ENCODE measurements around the gene CENPP.

Gene CENPP

GRCh38 chr9:92601451-92601850 is 275.7 kb downstream of the CENPP start:
- Histone ChIP-seq H3K4me1 (ENCODE audit: control extremely low read depth in 1 of 4, control insufficient read depth in 4 of 4, insufficient read depth in 4 of 4, low read length in 3 of 4) (peaks cover 0 to 5% (median under 1%) of the 10 kb centered on the region in 4 experiments), H3K9me3 (ENCODE audit: control extremely low read depth in 1 of 5, control insufficient read depth in 4 of 5, insufficient read depth in 2 of 5, low read depth in 1 of 5, low read length in 4 of 5) (peaks cover 1 to 19% (median 9%) of the 10 kb centered on the region in 5 experiments), H3K36me3 (ENCODE audit: control insufficient read depth in 4 of 4, insufficient read depth in 4 of 4, low read length in 3 of 4) (no peaks in the 10 kb centered on the region), H3K27me3 (replicated peaks in 2 of 5; ENCODE audit: control insufficient read depth in 4 of 5, insufficient read depth in 5 of 5, low read length in 4 of 5) (no peaks in the 10 kb centered on the region), H3K27ac (ENCODE audit: insufficient read depth in 1 of 2, low read depth in 1 of 2, low read length in 2 of 2, poor library complexity in 1 of 2, severe bottlenecking in 2 of 2) (no peak overlapping the region), H3K4me3 (ENCODE audit: control insufficient read depth in 1 of 7, extremely low read depth in 1 of 7, insufficient read depth in 4 of 7, low read depth in 2 of 7, low read length in 6 of 7) (no peak overlapping the region)
- 95% methylated on average over 12 of the region's 12 CpGs for WGBS (ENCODE audit: insufficient coverage)
- ChIA-PET POLR2A (interaction anchor here (1.5 kb wide), 1 partner anchor 11 kb away, joined by 3 read pairs; no protein-coding TSS in a partner anchor), CTCF (interaction anchor here (1.4 to 1.9 kb wide), 2 partner anchors 12 to 19 kb away, joined by 3 to 5 read pairs; no protein-coding TSS in a partner anchor)
- no peak for DNase-seq

GRCh38 chr9:92602413-92602812 is 276.7 kb downstream of the CENPP start:
- 99% methylated on average over 8 of the region's 10 CpGs for WGBS (ENCODE audit: insufficient coverage)
- POLR2A ChIA-PET = interaction anchor here (0.6 kb wide), 1 partner anchor 1425 kb away, joined by 4 read pairs; no protein-coding TSS in a partner anchor
- no peak for DNase-seq
- no peak overlapping the region for H3K27ac ChIP-seq (ENCODE audit: insufficient read depth in 1 of 2, low read depth in 1 of 2, low read length in 2 of 2, poor library complexity in 1 of 2, severe bottlenecking in 2 of 2)
- no peaks in the 10 kb centered on the region for H3K27me3 ChIP-seq (replicated peaks in 2 of 5; ENCODE audit: control insufficient read depth in 4 of 5, insufficient read depth in 5 of 5, low read length in 4 of 5)
- no peaks in the 10 kb centered on the region for H3K36me3 ChIP-seq (ENCODE audit: control insufficient read depth in 4 of 4, insufficient read depth in 4 of 4, low read length in 3 of 4)
- no peaks in the 10 kb centered on the region for H3K4me1 ChIP-seq (ENCODE audit: control extremely low read depth in 1 of 4, control insufficient read depth in 4 of 4, insufficient read depth in 4 of 4, low read length in 3 of 4)
- CTCF ChIA-PET = interaction anchor here (1.3 to 1.4 kb wide), 2 partner anchors 18 to 32 kb away, joined by 3 read pairs; no protein-coding TSS in a partner anchor
- peaks cover 1 to 19% (median 9%) of the 10 kb centered on the region in 5 experiments for H3K9me3 ChIP-seq (ENCODE audit: control extremely low read depth in 1 of 5, control insufficient read depth in 4 of 5, insufficient read depth in 2 of 5, low read depth in 1 of 5, low read length in 4 of 5)
- H3K4me3 ChIP-seq (ENCODE audit: control insufficient read depth in 1 of 7, extremely low read depth in 1 of 7, insufficient read depth in 4 of 7, low read depth in 2 of 7, low read length in 6 of 7) = no peak overlapping the region

GRCh38 chr9:92603100-92603499 is 277.3 kb downstream of the CENPP start:
- Histone ChIP-seq H3K9me3 (ENCODE audit: control extremely low read depth in 1 of 5, control insufficient read depth in 4 of 5, insufficient read depth in 2 of 5, low read depth in 1 of 5, low read length in 4 of 5) (peaks cover 1 to 19% (median 9%) of the 10 kb centered on the region in 5 experiments), H3K4me1 (ENCODE audit: control extremely low read depth in 1 of 4, control insufficient read depth in 4 of 4, insufficient read depth in 4 of 4, low read length in 3 of 4) (no peaks in the 10 kb centered on the region), H3K27me3 (replicated peaks in 2 of 5; ENCODE audit: control insufficient read depth in 4 of 5, insufficient read depth in 5 of 5, low read length in 4 of 5) (no peaks in the 10 kb centered on the region), H3K4me3 (ENCODE audit: control insufficient read depth in 1 of 7, extremely low read depth in 1 of 7, insufficient read depth in 4 of 7, low read depth in 2 of 7, low read length in 6 of 7) (no peak overlapping the region), H3K36me3 (ENCODE audit: control insufficient read depth in 4 of 4, insufficient read depth in 4 of 4, low read length in 3 of 4) (no peaks in the 10 kb centered on the region), H3K27ac (ENCODE audit: insufficient read depth in 1 of 2, low read depth in 1 of 2, low read length in 2 of 2, poor library complexity in 1 of 2, severe bottlenecking in 2 of 2) (no peak overlapping the region)
- no peak for DNase-seq
- 94% methylated on average over 3 of the region's 5 CpGs for WGBS (ENCODE audit: insufficient coverage)
- CTCF ChIA-PET = interaction anchor here (1.3 kb wide), 1 partner anchor 31 kb away, joined by 3 read pairs; no protein-coding TSS in a partner anchor
- POLR2A ChIA-PET = interaction anchor here (0.6 kb wide), 1 partner anchor 1426 kb away, joined by 4 read pairs; no protein-coding TSS in a partner anchor

- no peak overlapping the region for H3K4me3 ChIP-seq (ENCODE audit: control insufficient read depth in 1 of 7, extremely low read depth in 1 of 7, insufficient read depth in 4 of 7, low read depth in 2 of 7, low read length in 6 of 7)
These were observed 278.2 kb downstream of the CENPP start for GRCh38 chr9:92603990-92604389.

GRCh38 chr9:92605224-92605623 is 279.5 kb downstream of the CENPP start:
- H3K27me3 ChIP-seq (replicated peaks in 2 of 5; ENCODE audit: control insufficient read depth in 4 of 5, insufficient read depth in 5 of 5, low read length in 4 of 5) = no peaks in the 10 kb centered on the region
- POLR2A ChIA-PET = no interaction called here
- 100% methylated on average over 2 of the region's 5 CpGs for WGBS (ENCODE audit: insufficient coverage)
- no peak overlapping the region for H3K27ac ChIP-seq (ENCODE audit: insufficient read depth in 1 of 2, low read depth in 1 of 2, low read length in 2 of 2, poor library complexity in 1 of 2, severe bottlenecking in 2 of 2)
- no peaks in the 10 kb centered on the region for H3K4me1 ChIP-seq (ENCODE audit: control extremely low read depth in 1 of 4, control insufficient read depth in 4 of 4, insufficient read depth in 4 of 4, low read length in 3 of 4)
- peak in 2 of 3 donors; percentile 24 to 33 for DNase-seq
- H3K4me3 ChIP-seq (ENCODE audit: control insufficient read depth in 1 of 7, extremely low read depth in 1 of 7, insufficient read depth in 4 of 7, low read depth in 2 of 7, low read length in 6 of 7) = no peak overlapping the region
- no peaks in the 10 kb centered on the region for H3K36me3 ChIP-seq (ENCODE audit: control insufficient read depth in 4 of 4, insufficient read depth in 4 of 4, low read length in 3 of 4)
- peaks cover 1 to 19% (median 9%) of the 10 kb centered on the region in 5 experiments for H3K9me3 ChIP-seq (ENCODE audit: control extremely low read depth in 1 of 5, control insufficient read depth in 4 of 5, insufficient read depth in 2 of 5, low read depth in 1 of 5, low read length in 4 of 5)
- CTCF ChIA-PET = no interaction called here

More at GRCh38 chr9:92603990-92604389, 278.2 kb downstream of the CENPP start:
- ChIA-PET POLR2A (no interaction called here), CTCF (no interaction called here)
- DNase-seq = no peak
- Histone ChIP-seq H3K9me3 (ENCODE audit: control extremely low read depth in 1 of 5, control insufficient read depth in 4 of 5, insufficient read depth in 2 of 5, low read depth in 1 of 5, low read length in 4 of 5) (peaks cover 1 to 19% (median 9%) of the 10 kb centered on the region in 5 experiments), H3K4me1 (ENCODE audit: control extremely low read depth in 1 of 4, control insufficient read depth in 4 of 4, insufficient read depth in 4 of 4, low read length in 3 of 4) (no peaks in the 10 kb centered on the region), H3K27ac (ENCODE audit: insufficient read depth in 1 of 2, low read depth in 1 of 2, low read length in 2 of 2, poor library complexity in 1 of 2, severe bottlenecking in 2 of 2) (no peak overlapping the region), H3K27me3 (replicated peaks in 2 of 5; ENCODE audit: control insufficient read depth in 4 of 5, insufficient read depth in 5 of 5, low read length in 4 of 5) (no peaks in the 10 kb centered on the region), H3K36me3 (ENCODE audit: control insufficient read depth in 4 of 4, insufficient read depth in 4 of 4, low read length in 3 of 4) (no peaks in the 10 kb centered on the region)
- WGBS (ENCODE audit: insufficient coverage) = no CpG with 5 or more reads among the region's 5 CpGs

GRCh38 chr9:92607088-92607487 is 281.3 kb downstream of the CENPP start:
- Histone ChIP-seq H3K4me3 (ENCODE audit: control insufficient read depth in 1 of 7, extremely low read depth in 1 of 7, insufficient read depth in 4 of 7, low read depth in 2 of 7, low read length in 6 of 7) (no peak overlapping the region), H3K4me1 (ENCODE audit: control extremely low read depth in 1 of 4, control insufficient read depth in 4 of 4, insufficient read depth in 4 of 4, low read length in 3 of 4) (no peaks in the 10 kb centered on the region), H3K9me3 (ENCODE audit: control extremely low read depth in 1 of 5, control insufficient read depth in 4 of 5, insufficient read depth in 2 of 5, low read depth in 1 of 5, low read length in 4 of 5) (peaks cover 1 to 19% (median 9%) of the 10 kb centered on the region in 5 experiments), H3K36me3 (ENCODE audit: control insufficient read depth in 4 of 4, insufficient read depth in 4 of 4, low read length in 3 of 4) (peaks cover 3 to 9% (median 6%) of the 10 kb centered on the region in 4 experiments), H3K27ac (ENCODE audit: insufficient read depth in 1 of 2, low read depth in 1 of 2, low read length in 2 of 2, poor library complexity in 1 of 2, severe bottlenecking in 2 of 2) (no peak overlapping the region), H3K27me3 (replicated peaks in 2 of 5; ENCODE audit: control insufficient read depth in 4 of 5, insufficient read depth in 5 of 5, low read length in 4 of 5) (no peaks in the 10 kb centered on the region)
- peak in 1 of 3 donors; percentile 6 for DNase-seq
- POLR2A ChIA-PET = no interaction called here
- CTCF ChIA-PET = no interaction called here
- WGBS (ENCODE audit: insufficient coverage) = no CpG with 5 or more reads among the region's 2 CpGs

GRCh38 chr9:92607773-92608172 is 282.0 kb downstream of the CENPP start:
- ChIA-PET POLR2A (no interaction called here), CTCF (no interaction called here)
- H3K4me3 ChIP-seq (ENCODE audit: control insufficient read depth in 1 of 7, extremely low read depth in 1 of 7, insufficient read depth in 4 of 7, low read depth in 2 of 7, low read length in 6 of 7) = no peak overlapping the region
- H3K36me3 ChIP-seq (ENCODE audit: control insufficient read depth in 4 of 4, insufficient read depth in 4 of 4, low read length in 3 of 4) = peaks cover 3 to 15% (median 12%) of the 10 kb centered on the region in 4 experiments
- WGBS (ENCODE audit: insufficient coverage) = 76% methylated on average over 2 of the region's 4 CpGs
- H3K4me1 ChIP-seq (ENCODE audit: control extremely low read depth in 1 of 4, control insufficient read depth in 4 of 4, insufficient read depth in 4 of 4, low read length in 3 of 4) = no peaks in the 10 kb centered on the region
- H3K9me3 ChIP-seq (ENCODE audit: control extremely low read depth in 1 of 5, control insufficient read depth in 4 of 5, insufficient read depth in 2 of 5, low read depth in 1 of 5, low read length in 4 of 5) = peaks cover 1 to 19% (median 9%) of the 10 kb centered on the region in 5 experiments
- H3K27ac ChIP-seq (ENCODE audit: insufficient read depth in 1 of 2, low read depth in 1 of 2, low read length in 2 of 2, poor library complexity in 1 of 2, severe bottlenecking in 2 of 2) = no peak overlapping the region
- no peaks in the 10 kb centered on the region for H3K27me3 ChIP-seq (replicated peaks in 2 of 5; ENCODE audit: control insufficient read depth in 4 of 5, insufficient read depth in 5 of 5, low read length in 4 of 5)
- no peak for DNase-seq

Measured in common myeloid progenitor, CD34-positive (primary cell).